ENCODE results near the gene AIG1.

The AIG1 gene

GRCh38 chr6:143375022-143375585 is 314.4 kb downstream of the AIG1 start:
- Histone ChIP-seq H3K9me3 (no peaks in the 10 kb centered on the region), H3K27me3 (no peaks in the 10 kb centered on the region), H3K4me1 (no peaks in the 10 kb centered on the region), H3K4me3 (ENCODE audit: low read depth, low read length) (no peak overlapping the region), H3K36me3 (no peaks in the 10 kb centered on the region)
- no peak for DNase-seq
- TF ChIP-seq, protein P1, sequence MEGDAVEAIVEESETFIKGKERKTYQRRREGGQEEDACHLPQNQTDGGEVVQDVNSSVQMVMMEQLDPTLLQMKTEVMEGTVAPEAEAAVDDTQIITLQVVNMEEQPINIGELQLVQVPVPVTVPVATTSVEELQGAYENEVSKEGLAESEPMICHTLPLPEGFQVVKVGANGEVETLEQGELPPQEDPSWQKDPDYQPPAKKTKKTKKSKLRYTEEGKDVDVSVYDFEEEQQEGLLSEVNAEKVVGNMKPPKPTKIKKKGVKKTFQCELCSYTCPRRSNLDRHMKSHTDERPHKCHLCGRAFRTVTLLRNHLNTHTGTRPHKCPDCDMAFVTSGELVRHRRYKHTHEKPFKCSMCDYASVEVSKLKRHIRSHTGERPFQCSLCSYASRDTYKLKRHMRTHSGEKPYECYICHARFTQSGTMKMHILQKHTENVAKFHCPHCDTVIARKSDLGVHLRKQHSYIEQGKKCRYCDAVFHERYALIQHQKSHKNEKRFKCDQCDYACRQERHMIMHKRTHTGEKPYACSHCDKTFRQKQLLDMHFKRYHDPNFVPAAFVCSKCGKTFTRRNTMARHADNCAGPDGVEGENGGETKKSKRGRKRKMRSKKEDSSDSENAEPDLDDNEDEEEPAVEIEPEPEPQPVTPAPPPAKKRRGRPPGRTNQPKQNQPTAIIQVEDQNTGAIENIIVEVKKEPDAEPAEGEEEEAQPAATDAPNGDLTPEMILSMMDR (IDR thresholded peaks at IDR 0.05; ENCODE audit: low read depth, low read length) = no peak

GRCh38 chr6:143376375-143376774 is 315.7 kb downstream of the AIG1 start:
- Histone ChIP-seq H3K4me1 (no peaks in the 10 kb centered on the region), H3K27me3 (no peaks in the 10 kb centered on the region), H3K9me3 (no peaks in the 10 kb centered on the region), H3K36me3 (no peaks in the 10 kb centered on the region), H3K4me3 (ENCODE audit: low read depth, low read length) (no peak overlapping the region)
- TF ChIP-seq, protein P1 (IDR thresholded peaks at IDR 0.05; ENCODE audit: low read depth, low read length) = no peak
- no peak for DNase-seq

DNA sequence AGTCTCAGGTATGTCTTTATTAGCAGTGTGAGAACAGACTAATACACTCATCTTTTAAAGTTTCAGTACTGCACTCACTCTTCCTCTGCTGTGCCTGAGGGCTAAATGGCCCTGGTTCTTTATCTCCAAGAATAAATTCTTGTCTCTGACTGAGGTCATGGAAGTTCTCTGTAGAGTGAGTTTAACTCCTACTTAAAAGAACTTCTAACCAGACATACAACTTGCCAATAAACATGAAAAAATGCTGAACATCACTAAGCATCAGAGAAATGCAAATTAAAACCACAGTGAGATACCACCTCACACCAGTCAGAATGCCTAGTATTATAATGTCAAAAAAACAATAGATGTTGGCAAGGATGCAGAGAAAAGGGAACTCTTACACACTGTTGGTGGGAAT is 316.2 kb downstream of the AIG1 start:
- H3K27me3 ChIP-seq = no peaks in the 10 kb centered on the region
- H3K4me1 ChIP-seq = no peaks in the 10 kb centered on the region
- H3K9me3 ChIP-seq = no peaks in the 10 kb centered on the region
- DNase-seq = no peak
- H3K36me3 ChIP-seq = no peaks in the 10 kb centered on the region
- TF ChIP-seq, protein P1 (IDR thresholded peaks at IDR 0.05; ENCODE audit: low read depth, low read length) = no peak
- no peak overlapping the region for H3K4me3 ChIP-seq (ENCODE audit: low read depth, low read length)

GRCh38 chr6:143385636-143386035 is 324.9 kb downstream of the AIG1 start:
- Histone ChIP-seq H3K9me3 (no peaks in the 10 kb centered on the region), H3K4me3 (ENCODE audit: low read depth, low read length) (no peak overlapping the region), H3K27me3 (no peaks in the 10 kb centered on the region), H3K36me3 (no peaks in the 10 kb centered on the region), H3K4me1 (no peaks in the 10 kb centered on the region)
- DNase-seq = no peak
- TF ChIP-seq, protein P1 (IDR thresholded peaks at IDR 0.05; ENCODE audit: low read depth, low read length) = no peak

DNA sequence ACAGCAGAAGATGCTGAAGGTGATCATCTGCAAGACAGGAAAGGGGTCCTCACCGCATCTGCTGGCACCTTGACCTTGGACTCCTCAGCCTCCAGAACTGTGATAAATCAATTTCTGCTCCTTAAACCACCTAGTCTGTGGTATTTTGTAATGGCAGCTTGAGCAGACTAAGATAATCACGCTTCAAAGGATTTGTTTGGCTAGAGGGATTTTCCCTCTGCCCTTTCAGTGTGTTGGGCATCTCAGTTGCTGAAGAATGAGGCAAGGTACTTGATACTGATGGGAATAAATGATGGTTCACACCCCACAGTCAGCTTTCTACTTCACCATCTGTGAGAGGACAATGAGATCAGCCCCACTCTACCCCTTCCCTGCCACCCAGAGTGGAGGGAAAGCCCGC is 329.6 kb downstream of the AIG1 start:
- no peaks in the 10 kb centered on the region for H3K9me3 ChIP-seq
- H3K4me3 ChIP-seq (ENCODE audit: low read depth, low read length) = no peak overlapping the region
- H3K36me3 ChIP-seq = no peaks in the 10 kb centered on the region
- no peaks in the 10 kb centered on the region for H3K4me1 ChIP-seq
- TF ChIP-seq, protein P1 (IDR thresholded peaks at IDR 0.05; ENCODE audit: low read depth, low read length) = no peak
- no peak for DNase-seq
- H3K27me3 ChIP-seq = no peaks in the 10 kb centered on the region

Measured in BE2C (cell line).